Lung (tissue), 12 donors: Measurements from ENCODE around the gene AKAP6. TPM values are rescaled to one million over a fixed set of nuclear protein-coding genes. Genes with fewer than 3 reads are reported as not detected.

Experiments
- ATAC-seq: fragments of 200-7000 bp; cut with Tn5 transposase; one replicate; pipeline ENCODE4 v1.9.1; 2020; ENCODE audit warnings: moderate number of reproducible peaks; ENCODE audit not compliant: insufficient read depth, low FRiP score
- DNase-seq, 3 donors: peaks; one replicate each; pipeline ENCODE4 v3.0.0-alpha.2; 2013 to 2017
- H3K27ac ChIP-seq, 2 donors: one replicate each; pipeline ENCODE4 v1.5.1; 2013; ENCODE audit warnings: mild to moderate bottlenecking in 2 of 2, moderate library complexity in 2 of 2, control low read depth in 1 of 2, inconsistent platforms in 1 of 2, low read depth in 1 of 2, low read length in 1 of 2
- H3K27me3 ChIP-seq, 3 donors: one replicate each; pipeline ENCODE4 v1.5.1; 2013; ENCODE audit warnings: low read length in 2 of 3; ENCODE audit not compliant: control insufficient read depth in 3 of 3, insufficient read depth in 3 of 3
- H3K36me3 ChIP-seq, 4 donors: one replicate each; pipeline ENCODE4 v1.5.1; 2013; ENCODE audit warnings: low read length in 4 of 4, mild to moderate bottlenecking in 1 of 4, moderate library complexity in 1 of 4; ENCODE audit not compliant: control insufficient read depth in 4 of 4, insufficient read depth in 4 of 4
- H3K4me1 ChIP-seq, 5 donors: one replicate each; pipeline ENCODE4 v1.5.1; 2013; ENCODE audit warnings: low read length in 5 of 5, mild to moderate bottlenecking in 2 of 5, moderate library complexity in 1 of 5; ENCODE audit not compliant: control insufficient read depth in 5 of 5, insufficient read depth in 5 of 5
- H3K4me3 ChIP-seq: one replicate; pipeline ENCODE4 v1.5.1; 2013; ENCODE audit warnings: mild to moderate bottlenecking, control low read depth, moderate library complexity
- H3K9ac ChIP-seq, 2 donors: one replicate each; pipeline ENCODE4 v1.5.1; 2013; ENCODE audit warnings: low read length in 2 of 2, control low read depth in 1 of 2; ENCODE audit not compliant: insufficient read depth in 1 of 2
- H3K9me3 ChIP-seq, 4 donors: one replicate each; pipeline ENCODE4 v1.5.1; 2013; ENCODE audit warnings: low read length in 3 of 4, mild to moderate bottlenecking in 1 of 4, moderate library complexity in 1 of 4; ENCODE audit not compliant: control insufficient read depth in 4 of 4, insufficient read depth in 3 of 4
- CTCF ChIP-seq: IDR thresholded peaks from 2 replicates; pipeline ENCODE4 v1.5.1; 2012; ENCODE audit warnings: mild to moderate bottlenecking; ENCODE audit errors: control extremely low read depth, extremely low read depth
- WGBS, 2 donors: extraction: QIAGEN DNeasy Blood & Tissue Kit; methylation state at CpG; one replicate each; pipeline ENCODE4 v1.1.7; 2013; 5-methylcytosine and 5-hydroxymethylcytosine counted together
- polyA plus RNA-seq, 2 donors: library from polyadenylated mRNA; stranded (reverse); fragments of 200-250 nt; gene quantifications; one replicate each; pipeline ENCODE4 v1.2.1, GENCODE V29; 2013
- total RNA-seq, 2 donors: library from RNA; depleted of rRNA in 1 of 2; stranded (reverse); fragments of >200 nt in 1 of 2; gene quantifications; one replicate each; pipeline ENCODE4 v1.2.1, GENCODE V29; 2014 to 2021
- donor health status: control.
- donor health status: control.
- donor health status: Bipolar disorder and iron deficiency.
- donor health status: healthy.
- donor health status: DM: yes; HTN: yes; CAD: no.

AKAP6 gene
- total and polyA plus RNA-seq, 4 donors, result 1.5 to 27.1 (median 7.7) TPM

- Histone ChIP-seq H3K27me3 (no peaks in the 10 kb centered on the region), H3K4me1 (peaks cover 0 to 2% (median 0%) of the 10 kb centered on the region in 5 donors), H3K4me3 (no peak overlapping the region), H3K27ac (no peak overlapping the region), H3K9ac (no peak overlapping the region), H3K9me3 (no peaks in the 10 kb centered on the region), H3K36me3 (no peaks in the 10 kb centered on the region)
- no peak for DNase-seq
- WGBS, 2 donors, result 96 to 97% methylated on average over 2 of the region's 2 CpGs
- no peak for ATAC-seq
- TF ChIP-seq CTCF, result no peak
These were observed 310.1 kb downstream of the AKAP6 start for GRCh38 chr14:32639208-32639607.

GRCh38 chr14:32645551-32645950, 316.5 kb downstream of the AKAP6 start:
- H3K36me3 ChIP-seq, result no peaks in the 10 kb centered on the region
- H3K9me3 ChIP-seq, result no peaks in the 10 kb centered on the region
- no peak overlapping the region for H3K27ac ChIP-seq
- ATAC-seq (no peak), DNase-seq (no peak)
- no peak overlapping the region for H3K4me3 ChIP-seq
- no peaks in the 10 kb centered on the region for H3K4me1 ChIP-seq
- 89 to 95% methylated on average over 1 of the region's 1 CpG for WGBS, 2 donors
- TF ChIP-seq CTCF, result no peak
- H3K9ac ChIP-seq, result no peak overlapping the region
- no peaks in the 10 kb centered on the region for H3K27me3 ChIP-seq

GRCh38 chr14:32648434-32648833, 319.3 kb downstream of the AKAP6 start:
- Histone ChIP-seq H3K4me3 (no peak overlapping the region), H3K4me1 (no peaks in the 10 kb centered on the region), H3K9me3 (no peaks in the 10 kb centered on the region), H3K27me3 (no peaks in the 10 kb centered on the region), H3K36me3 (peaks cover 0 to 5% (median 0%) of the 10 kb centered on the region in 4 donors), H3K27ac (peak overlapping the region in 1 of 2 donors; percentile 53), H3K9ac (no peak overlapping the region)
- no peak for TF ChIP-seq CTCF
- no peak for DNase-seq
- ATAC-seq, result no peak

- Histone ChIP-seq H3K4me3 (no peak overlapping the region), H3K27ac (no peak overlapping the region), H3K27me3 (no peaks in the 10 kb centered on the region), H3K36me3 (peaks cover 0 to 5% (median 0%) of the 10 kb centered on the region in 4 donors), H3K9ac (no peak overlapping the region), H3K4me1 (no peaks in the 10 kb centered on the region), H3K9me3 (no peaks in the 10 kb centered on the region)
- 95 to 98% methylated on average over 7 of the region's 7 CpGs for whole genome bisulfite sequencing, 2 donors
- ATAC-seq (no peak), DNase-seq (no peak)
- no peak for TF ChIP-seq CTCF
These were observed 320.9 kb downstream of the AKAP6 start for GRCh38 chr14:32650030-32650429.
